Stimulated activated naive CD8-positive, alpha-beta T cell treated with anti-CD3 and anti-CD28 coated beads, Interleukin-15, Interleukin-2, amounts not matched to agents 100 U/mL and 50 U/mL, for 24 hours (primary cell): Measurements from ENCODE around the gene CD19.
"Not testable (repeated sequence)": the region's sequence is repeated elsewhere in the genome, so short reads cannot be mapped to it uniquely, and the experiment has no call there.

ENCODE experiments used
- ATAC-seq: fragments of 150-1000 bp; cut with Tn5 transposase; one replicate; pipeline ENCODE4 v1.10.0; 2021
- DNase-seq: peaks from one replicate; pipeline ENCODE4 v3.0.0; 2021

CD19 gene

GRCh38 chr16:28931801-28932225 lies at the start of gene CD19:
Gene CD19, plus strand, starts transcription at chr16:28931971. Its CDS starts 30 bp downstream, at chr16:28932001.
- no peak for ATAC-seq

GRCh38 chr16:28882551-28883160 lies 49.1 kb upstream of the CD19 start:
- no peak for DNase-seq
- no peak for ATAC-seq

More at GRCh38 chr16:28931801-28932225, at the start of gene CD19:
- peak; percentile 27 for DNase-seq

GRCh38 chr16:28883221-28883996 lies 48.4 kb upstream of the CD19 start:
- DNase-seq (no peak), ATAC-seq (no peak)

- DNase-seq (no peak), ATAC-seq (no peak)
Observed at GRCh38 chr16:28884045-28884444, 47.7 kb upstream of the CD19 start.

GRCh38 chr16:28886945-28887344 lies 44.8 kb upstream of the CD19 start:
- DNase-seq (no peak), ATAC-seq (no peak)

- not testable (repeated sequence) for DNase-seq, ATAC-seq
Observed at GRCh38 chr16:28890355-28890754, 41.4 kb upstream of the CD19 start.

- ATAC-seq: no peak
- DNase-seq: no peak
Observed at GRCh38 chr16:28891964-28892890, 39.5 kb upstream of the CD19 start.

GRCh38 chr16:28893291-28893690 lies 38.5 kb upstream of the CD19 start:
- DNase-seq (no peak), ATAC-seq (no peak)

GRCh38 chr16:28895609-28896008 lies 36.2 kb upstream of the CD19 start:
- ATAC-seq: no peak

GRCh38 chr16:28897826-28898225 lies 33.9 kb upstream of the CD19 start:
- no peak for DNase-seq
- no peak for ATAC-seq

More at GRCh38 chr16:28895609-28896008, 36.2 kb upstream of the CD19 start:
- no peak for DNase-seq

GRCh38 chr16:28898266-28898665 lies 33.5 kb upstream of the CD19 start:
- no peak for DNase-seq
- ATAC-seq: no peak

- DNase-seq (no peak), ATAC-seq (no peak)
Observed at GRCh38 chr16:28898942-28899341, 32.8 kb upstream of the CD19 start.

- DNase-seq: no peak
- ATAC-seq: no peak
Observed at GRCh38 chr16:28899882-28900590, 31.7 kb upstream of the CD19 start.

GRCh38 chr16:28900601-28901000 lies 31.2 kb upstream of the CD19 start:
- DNase-seq (no peak), ATAC-seq (no peak)

- DNase-seq (no peak), ATAC-seq (no peak)
Observed at GRCh38 chr16:28901862-28902261, 29.9 kb upstream of the CD19 start.

GRCh38 chr16:28902909-28903308 lies 28.9 kb upstream of the CD19 start:
- no peak for DNase-seq
- peak; percentile 12 for ATAC-seq

GRCh38 chr16:28903344-28904042 lies 28.3 kb upstream of the CD19 start:
- no peak for ATAC-seq

GRCh38 chr16:28904363-28904762 lies 27.4 kb upstream of the CD19 start:
- no peak for DNase-seq
- no peak for ATAC-seq

More at GRCh38 chr16:28903344-28904042, 28.3 kb upstream of the CD19 start:
- DNase-seq: no peak

- DNase-seq (no peak), ATAC-seq (no peak)
Observed at GRCh38 chr16:28904828-28905227, 26.9 kb upstream of the CD19 start.

GRCh38 chr16:28905229-28905754 lies 26.5 kb upstream of the CD19 start:
- ATAC-seq: no peak
- DNase-seq: no peak

GRCh38 chr16:28905800-28906372 lies 25.9 kb upstream of the CD19 start:
- no peak for DNase-seq
- ATAC-seq: no peak
